Tibial artery (tissue), 4 donors: Measurements from ENCODE around the gene EHD2.

Experiments used
- DNase-seq, 2 donors: peaks; one replicate each; pipeline ENCODE4 v3.0.0-alpha.2; 2019
- H3K27ac ChIP-seq, 2 donors: fragments of 200-600 bp; sonication (generic) in 1 of 2; 1 replicate in 1 of 2; 2 replicates in 1 of 2; pipeline ENCODE4 v1.5.1; 2018 to 2019; ENCODE audit warnings: mild to moderate bottlenecking in 1 of 2
- H3K27me3 ChIP-seq, 2 donors: fragments of 200-600 bp; sonication (generic) in 1 of 2; one replicate each; pipeline versions ENCODE4 v1.5.1 to v1.6.0; 2016 to 2019
- H3K36me3 ChIP-seq, 3 donors: fragments of 200-600 bp; sonication (generic) in 2 of 3; one replicate each; pipeline ENCODE4 v1.5.1; 2016 to 2019; ENCODE audit warnings: mild to moderate bottlenecking in 2 of 3
- H3K4me1 ChIP-seq, 4 donors: fragments of 200-600 bp; sonication (generic) in 2 of 4; 1 replicate in 3 of 4; 2 replicates in 1 of 4; pipeline ENCODE4 v1.5.1; 2016 to 2019
- H3K4me3 ChIP-seq, 2 donors: fragments of 200-600 bp; sonication (generic) in 1 of 2; 1 replicate in 1 of 2; 2 replicates in 1 of 2; pipeline ENCODE4 v1.5.1; 2018 to 2019; ENCODE audit warnings: mild to moderate bottlenecking in 2 of 2
- H3K9me3 ChIP-seq, 3 donors: fragments of 200-600 bp; sonication (generic) in 1 of 3; one replicate each; pipeline ENCODE4 v1.5.1; 2016 to 2019
- intact Hi-C: fragments of 100-400 bp; cut with DNase I; formaldehyde crosslinking; loops from one replicate; pipeline ENCODE4 v1.15.0; 2023; ENCODE audit warnings: low total_unique reads
- TF ChIP-seq, protein P1 (sequence below), 2 experiments: fragments of 200-600 bp in 1 of 2; fragments of 450-650 bp in 1 of 2; IDR thresholded peaks; one replicate each; pipeline ENCODE4 v1.5.1; 2017 to 2019; ENCODE audit warnings: antibody characterized with exemption in 2 of 2, mild to moderate bottlenecking in 1 of 2, moderate library complexity in 1 of 2

The EHD2 gene

DNA sequence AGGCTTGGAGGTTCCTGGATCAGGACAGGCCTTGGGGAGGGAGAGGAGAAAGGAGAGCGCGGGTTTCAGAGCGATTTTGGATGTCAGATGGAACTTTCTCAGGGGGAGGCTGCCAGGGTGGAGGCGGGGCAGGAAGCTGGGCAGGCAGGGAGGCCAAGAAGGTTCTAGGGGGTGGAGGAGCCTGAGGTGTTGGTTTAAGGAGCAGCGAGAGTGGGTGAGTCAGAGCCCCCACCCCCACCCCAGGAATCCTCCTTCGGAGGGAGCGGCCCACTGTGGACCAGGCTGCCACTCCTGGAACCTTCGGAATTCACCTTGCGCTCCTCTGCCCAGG is 16.2 kb downstream of the EHD2 start:
- H3K9me3 ChIP-seq = no peaks in the 10 kb centered on the region
- H3K27ac ChIP-seq = peak overlapping the region; percentile 91
- peaks cover 0 to 75% (median 41%) of the 10 kb centered on the region in 4 donors for H3K4me1 ChIP-seq
- H3K36me3 ChIP-seq = peaks cover 40 to 64% (median 50%) of the 10 kb centered on the region in 3 donors
- TF ChIP-seq, protein P1, sequence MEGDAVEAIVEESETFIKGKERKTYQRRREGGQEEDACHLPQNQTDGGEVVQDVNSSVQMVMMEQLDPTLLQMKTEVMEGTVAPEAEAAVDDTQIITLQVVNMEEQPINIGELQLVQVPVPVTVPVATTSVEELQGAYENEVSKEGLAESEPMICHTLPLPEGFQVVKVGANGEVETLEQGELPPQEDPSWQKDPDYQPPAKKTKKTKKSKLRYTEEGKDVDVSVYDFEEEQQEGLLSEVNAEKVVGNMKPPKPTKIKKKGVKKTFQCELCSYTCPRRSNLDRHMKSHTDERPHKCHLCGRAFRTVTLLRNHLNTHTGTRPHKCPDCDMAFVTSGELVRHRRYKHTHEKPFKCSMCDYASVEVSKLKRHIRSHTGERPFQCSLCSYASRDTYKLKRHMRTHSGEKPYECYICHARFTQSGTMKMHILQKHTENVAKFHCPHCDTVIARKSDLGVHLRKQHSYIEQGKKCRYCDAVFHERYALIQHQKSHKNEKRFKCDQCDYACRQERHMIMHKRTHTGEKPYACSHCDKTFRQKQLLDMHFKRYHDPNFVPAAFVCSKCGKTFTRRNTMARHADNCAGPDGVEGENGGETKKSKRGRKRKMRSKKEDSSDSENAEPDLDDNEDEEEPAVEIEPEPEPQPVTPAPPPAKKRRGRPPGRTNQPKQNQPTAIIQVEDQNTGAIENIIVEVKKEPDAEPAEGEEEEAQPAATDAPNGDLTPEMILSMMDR (IDR thresholded peaks at IDR 0.05) = no peak
- peak; percentile 81 to 95 for DNase-seq
- no peaks in the 10 kb centered on the region for H3K27me3 ChIP-seq
- intact Hi-C loops = no loop called here
- H3K4me3 ChIP-seq = peak overlapping the region; percentile 47 to 52

DNA sequence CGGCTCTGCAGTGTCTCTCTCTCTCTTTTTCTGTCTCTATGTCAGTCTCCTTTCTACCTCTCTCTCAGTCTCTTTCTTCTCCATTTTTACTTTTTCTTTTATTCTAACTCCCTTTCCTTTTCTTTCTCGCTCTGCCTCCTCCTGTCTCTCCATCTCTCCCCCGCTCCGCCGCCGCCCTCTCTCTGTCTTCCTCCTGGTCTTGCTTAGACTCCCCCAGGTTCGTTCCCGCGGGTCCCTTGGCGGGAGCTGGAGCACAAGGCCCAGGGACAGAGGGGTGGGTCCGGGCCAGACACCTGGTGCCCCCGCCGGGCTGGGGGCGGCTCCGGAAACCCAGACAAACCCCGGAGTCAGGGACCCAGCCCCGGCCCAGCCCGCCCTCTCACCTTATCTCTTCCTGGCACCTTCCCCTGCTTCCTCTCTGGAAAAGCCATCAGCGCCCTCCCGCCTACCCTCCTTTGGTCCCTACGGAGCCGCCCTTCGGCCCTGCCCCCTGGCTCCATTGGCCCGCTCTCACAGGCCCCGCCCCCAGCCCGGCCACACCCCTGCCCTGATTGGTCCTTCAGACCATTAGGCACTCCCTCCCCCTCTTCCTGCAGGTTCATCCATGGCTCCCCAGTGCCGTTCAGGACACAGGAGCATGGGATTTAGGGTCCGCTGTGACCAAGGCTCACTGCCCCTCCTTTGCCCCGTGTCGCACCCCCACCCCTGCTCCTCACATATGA is 16.7 kb downstream of the EHD2 start:
- Histone ChIP-seq H3K9me3 (no peaks in the 10 kb centered on the region), H3K4me3 (peak overlapping the region; percentile 47 to 52), H3K4me1 (peaks cover 0 to 70% (median 39%) of the 10 kb centered on the region in 4 donors), H3K27me3 (no peaks in the 10 kb centered on the region), H3K27ac (peak overlapping the region; percentile 91), H3K36me3 (peaks cover 41 to 68% (median 55%) of the 10 kb centered on the region in 3 donors)
- peak; percentile 69 to 88 for DNase-seq
- intact Hi-C loops = no loop called here
- TF ChIP-seq, protein P1 (IDR thresholded peaks at IDR 0.05) = no peak

DNA sequence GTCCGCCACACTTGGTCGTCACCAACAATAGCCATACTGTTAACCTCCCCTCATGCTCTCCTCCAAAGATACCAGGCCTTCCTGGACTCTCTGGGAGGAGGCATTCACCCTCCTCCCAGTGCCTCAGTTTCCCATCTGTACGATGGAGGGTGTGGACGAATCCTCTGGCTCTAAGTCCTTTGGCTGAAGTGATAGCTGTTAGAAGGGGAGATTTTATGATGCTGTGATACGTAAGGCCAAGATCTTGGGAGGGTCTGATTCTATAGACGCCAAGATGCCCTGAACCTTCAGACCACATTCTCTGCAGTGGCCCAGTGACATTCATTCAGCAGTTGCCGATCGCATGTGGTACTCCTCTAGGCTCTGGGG is 17.3 kb downstream of the EHD2 start:
- Histone ChIP-seq H3K4me1 (peaks cover 0 to 65% (median 39%) of the 10 kb centered on the region in 4 donors), H3K27ac (peak overlapping the region; percentile 91), H3K27me3 (no peaks in the 10 kb centered on the region), H3K4me3 (no peak overlapping the region), H3K36me3 (peaks cover 44 to 68% (median 57%) of the 10 kb centered on the region in 3 donors), H3K9me3 (no peaks in the 10 kb centered on the region)
- TF ChIP-seq, protein P1 (IDR thresholded peaks at IDR 0.05) = no peak
- intact Hi-C loops = no loop called here
- DNase-seq = no peak

DNA sequence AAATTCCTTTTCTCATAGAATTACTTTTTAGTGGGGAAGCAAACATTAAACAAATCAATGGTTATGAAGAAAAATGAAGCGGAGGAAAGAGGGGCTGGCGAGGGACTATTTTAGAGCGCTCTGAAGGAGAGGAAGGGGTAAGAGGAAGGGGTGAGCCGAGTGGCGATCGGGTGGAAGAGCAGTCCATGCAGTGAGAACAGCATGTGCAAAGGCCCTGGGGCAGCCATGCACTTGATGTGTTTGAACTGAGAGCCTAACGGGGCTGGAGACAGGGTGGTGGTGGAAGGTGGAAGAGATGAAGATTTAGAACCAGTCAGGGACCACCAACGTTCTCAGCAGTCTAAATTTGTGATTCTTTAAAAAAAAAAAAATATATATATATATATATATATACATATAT is 17.7 kb downstream of the EHD2 start:
- Histone ChIP-seq H3K4me1 (peaks cover 0 to 61% (median 38%) of the 10 kb centered on the region in 4 donors), H3K4me3 (no peak overlapping the region), H3K27me3 (no peaks in the 10 kb centered on the region), H3K36me3 (peaks cover 44 to 68% (median 57%) of the 10 kb centered on the region in 3 donors), H3K9me3 (no peaks in the 10 kb centered on the region), H3K27ac (peak overlapping the region; percentile 91)
- intact Hi-C loops = no loop called here
- DNase-seq = no peak
- TF ChIP-seq, protein P1 (IDR thresholded peaks at IDR 0.05) = no peak

DNA sequence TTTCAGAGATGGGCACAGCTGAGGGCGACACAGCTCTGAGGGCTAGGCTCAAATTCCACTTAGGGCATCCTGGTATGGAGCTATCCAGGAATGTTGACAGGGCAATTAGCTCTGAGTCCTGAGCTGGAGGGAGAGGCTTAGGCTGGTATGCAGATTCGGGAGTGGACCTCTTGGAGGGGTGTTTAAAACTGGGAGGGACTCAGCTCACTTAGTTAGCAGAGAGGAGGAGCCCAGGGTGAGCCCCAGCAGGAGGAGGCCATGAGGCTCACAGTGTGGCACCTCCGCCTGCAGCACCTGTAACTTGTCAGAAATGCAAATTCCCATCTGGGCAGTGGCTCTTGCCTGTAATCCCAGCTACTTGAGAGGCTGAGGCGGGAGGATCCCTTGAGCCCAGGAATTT is 21.9 kb downstream of the EHD2 start:
- peak overlapping the region; percentile 12 to 36 for H3K27ac ChIP-seq
- TF ChIP-seq, protein P1 (IDR thresholded peaks at IDR 0.05) = no peak
- no peak overlapping the region for H3K4me3 ChIP-seq
- no peaks in the 10 kb centered on the region for H3K9me3 ChIP-seq
- H3K27me3 ChIP-seq = no peaks in the 10 kb centered on the region
- peaks cover 56 to 86% (median 67%) of the 10 kb centered on the region in 3 donors for H3K36me3 ChIP-seq
- intact Hi-C loops = loop anchor here (5.0 kb wide), 1 partner anchor 1807 kb away; no protein-coding TSS in a partner anchor
- peaks cover 0 to 19% (median 5%) of the 10 kb centered on the region in 4 donors for H3K4me1 ChIP-seq
- no peak for DNase-seq
